ENCODE results near the gene SHC3.

GRCh38 chr9:89207026-89207425, 28.4 kb upstream of the SHC3 start:
- TF ChIP-seq CTCF (conservative IDR thresholded peaks at IDR 0.05; ENCODE audit: low read depth, low read length), result no peak
- no peak for TF ChIP-seq EZH2phosphoT487 (IDR thresholded peaks at IDR 0.05; ENCODE audit: borderline replicate concordance, low read length)
